Measurements from ENCODE around the gene HLA-E. TPM values are rescaled to one million over a fixed set of nuclear protein-coding genes. Genes with fewer than 3 reads are reported as not detected.

HLA-E gene
- total RNA-seq, 4 donors from 2014 or later = 313 to 404 (median 383) TPM

GRCh38 chr6:30508890-30509736, 19.8 kb downstream of the HLA-E start:
- H3K27me3 ChIP-seq = no peaks in the 10 kb centered on the region
- TF ChIP-seq POLR2A (IDR thresholded peaks at IDR 0.05) = no peak
- H3K36me3 ChIP-seq = no peaks in the 10 kb centered on the region
- peak overlapping the region in 1 of 4 donors; percentile 7 for H3K4me3 ChIP-seq
- DNase-seq = peak in 1 of 3 donors; percentile 52
- H3K9me3 ChIP-seq = no peaks in the 10 kb centered on the region
- peaks cover 0 to 24% (median 4%) of the 10 kb centered on the region in 4 donors for H3K4me1 ChIP-seq
- H3K27ac ChIP-seq = peak overlapping the region; percentile 55 to 85 (median 67)

- H3K9me3 ChIP-seq = no peaks in the 10 kb centered on the region
Measured at GRCh38 chr6:30510419-30511168, 21.3 kb downstream of the HLA-E start.

GRCh38 chr6:30511169-30511546, 21.8 kb downstream of the HLA-E start:
- Histone ChIP-seq H3K27me3 (no peaks in the 10 kb centered on the region), H3K4me1 (peaks cover 0 to 24% (median 4%) of the 10 kb centered on the region in 4 donors), H3K27ac (peak overlapping the region in 1 of 4 donors; percentile 85), H3K4me3 (no peak overlapping the region), H3K36me3 (no peaks in the 10 kb centered on the region), H3K9me3 (no peaks in the 10 kb centered on the region)
- DNase-seq = no peak
- no peak for TF ChIP-seq POLR2A (IDR thresholded peaks at IDR 0.05)
- TF ChIP-seq CTCF (IDR thresholded peaks at IDR 0.05) = no peak

More at GRCh38 chr6:30510419-30511168, 21.3 kb downstream of the HLA-E start:
- TF ChIP-seq CTCF (IDR thresholded peaks at IDR 0.05) = no peak
- TF ChIP-seq POLR2A (IDR thresholded peaks at IDR 0.05) = no peak
- no peak overlapping the region for H3K4me3 ChIP-seq
- H3K27ac ChIP-seq = peak overlapping the region in 3 of 4 donors; percentile 55 to 85 (median 67)
- peaks cover 0 to 24% (median 4%) of the 10 kb centered on the region in 4 donors for H3K4me1 ChIP-seq
- H3K36me3 ChIP-seq = no peaks in the 10 kb centered on the region
- no peak for DNase-seq
- no peaks in the 10 kb centered on the region for H3K27me3 ChIP-seq

GRCh38 chr6:30513451-30513850, 24.1 kb downstream of the HLA-E start:
- Histone ChIP-seq H3K27me3 (no peaks in the 10 kb centered on the region), H3K4me3 (no peak overlapping the region), H3K9me3 (no peaks in the 10 kb centered on the region), H3K36me3 (no peaks in the 10 kb centered on the region), H3K27ac (peak overlapping the region in 1 of 4 donors; percentile 63), H3K4me1 (peaks cover 0 to 14% (median 5%) of the 10 kb centered on the region in 4 donors)
- DNase-seq = no peak
- TF ChIP-seq CTCF (IDR thresholded peaks at IDR 0.05) (no peak), POLR2A (IDR thresholded peaks at IDR 0.05) (no peak)

- peaks cover 0 to 4% (median 2%) of the 10 kb centered on the region in 4 donors for H3K4me1 ChIP-seq
- no peaks in the 10 kb centered on the region for H3K27me3 ChIP-seq
- H3K9me3 ChIP-seq = no peaks in the 10 kb centered on the region
- no peak overlapping the region for H3K4me3 ChIP-seq
- H3K36me3 ChIP-seq = no peaks in the 10 kb centered on the region
- TF ChIP-seq CTCF (IDR thresholded peaks at IDR 0.05) (no peak), POLR2A (IDR thresholded peaks at IDR 0.05) (no peak)
- DNase-seq = no peak
- H3K27ac ChIP-seq = peak overlapping the region in 3 of 4 donors; percentile 93 to 96 (median 96)
Measured at GRCh38 chr6:30515106-30515505, 25.8 kb downstream of the HLA-E start.
